PC-9 (cell line): ENCODE measurements around the gene FOXN3.

Source experiments
- EZH2 ChIP-seq: fragments of 200-600 bp; sonication (generic); IDR thresholded peaks from 2 replicates; pipeline ENCODE4 v1.8.0; 2017; ENCODE audit warnings: antibody characterized with exemption, low read depth
- TF ChIP-seq, protein P1 (sequence below): fragments of 200-600 bp; sonication (generic); conservative IDR thresholded peaks from 2 replicates; pipeline ENCODE4 v1.6.1; 2017; ENCODE audit warnings: mixed run types, antibody characterized with exemption, mild to moderate bottlenecking, moderate library complexity

DNA sequence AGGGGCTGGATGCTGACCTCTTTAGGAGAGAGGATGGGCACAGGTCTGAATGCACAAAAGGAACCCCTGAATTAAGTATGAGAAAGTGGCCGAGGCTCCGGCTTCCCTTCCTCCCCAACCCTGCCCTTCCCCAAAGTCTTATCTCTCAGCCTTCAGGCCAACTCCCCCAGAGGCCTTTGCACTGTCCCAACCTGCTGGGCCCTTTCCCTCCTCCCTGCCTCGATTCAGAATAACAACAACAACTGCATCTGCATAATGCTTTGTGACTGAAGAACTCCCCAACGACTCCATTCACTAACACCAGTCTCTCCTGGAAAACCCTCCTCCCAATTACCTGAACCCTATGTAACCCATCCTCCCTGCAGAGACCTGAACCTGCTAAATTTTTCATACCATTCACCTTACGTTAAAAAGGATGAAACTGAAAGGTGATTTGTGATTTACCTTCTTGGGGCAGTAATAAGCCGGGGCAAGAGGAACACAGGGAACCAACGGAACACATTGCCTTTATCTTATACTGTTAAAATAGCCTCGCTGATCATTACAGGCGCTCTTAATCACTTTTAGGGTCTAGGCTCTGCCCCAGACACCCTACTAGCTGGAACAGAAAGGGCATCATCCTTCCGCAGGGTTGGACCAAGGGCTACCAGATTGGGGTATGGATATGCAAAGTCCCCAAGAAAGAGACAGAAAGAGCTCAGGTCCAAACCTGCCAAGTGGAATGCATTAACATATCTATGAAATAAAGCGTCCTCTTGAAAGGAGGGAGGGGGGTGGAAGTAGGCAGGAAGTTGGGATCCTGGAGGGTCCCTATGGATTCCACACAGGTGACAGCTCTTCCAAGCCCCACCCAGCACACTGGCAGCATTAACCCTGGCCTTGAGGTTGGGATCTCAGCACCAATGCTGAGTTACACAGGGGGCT lies 24.2 kb upstream of the FOXN3 start:
- TF ChIP-seq EZH2, result no peak
- TF ChIP-seq, protein P1, sequence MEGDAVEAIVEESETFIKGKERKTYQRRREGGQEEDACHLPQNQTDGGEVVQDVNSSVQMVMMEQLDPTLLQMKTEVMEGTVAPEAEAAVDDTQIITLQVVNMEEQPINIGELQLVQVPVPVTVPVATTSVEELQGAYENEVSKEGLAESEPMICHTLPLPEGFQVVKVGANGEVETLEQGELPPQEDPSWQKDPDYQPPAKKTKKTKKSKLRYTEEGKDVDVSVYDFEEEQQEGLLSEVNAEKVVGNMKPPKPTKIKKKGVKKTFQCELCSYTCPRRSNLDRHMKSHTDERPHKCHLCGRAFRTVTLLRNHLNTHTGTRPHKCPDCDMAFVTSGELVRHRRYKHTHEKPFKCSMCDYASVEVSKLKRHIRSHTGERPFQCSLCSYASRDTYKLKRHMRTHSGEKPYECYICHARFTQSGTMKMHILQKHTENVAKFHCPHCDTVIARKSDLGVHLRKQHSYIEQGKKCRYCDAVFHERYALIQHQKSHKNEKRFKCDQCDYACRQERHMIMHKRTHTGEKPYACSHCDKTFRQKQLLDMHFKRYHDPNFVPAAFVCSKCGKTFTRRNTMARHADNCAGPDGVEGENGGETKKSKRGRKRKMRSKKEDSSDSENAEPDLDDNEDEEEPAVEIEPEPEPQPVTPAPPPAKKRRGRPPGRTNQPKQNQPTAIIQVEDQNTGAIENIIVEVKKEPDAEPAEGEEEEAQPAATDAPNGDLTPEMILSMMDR, result no peak
